ENCODE results near the gene PSG4.
"Not testable (repeated sequence)": the region's sequence is repeated elsewhere in the genome, so short reads cannot be mapped to it uniquely, and the experiment has no call there.

DNA sequence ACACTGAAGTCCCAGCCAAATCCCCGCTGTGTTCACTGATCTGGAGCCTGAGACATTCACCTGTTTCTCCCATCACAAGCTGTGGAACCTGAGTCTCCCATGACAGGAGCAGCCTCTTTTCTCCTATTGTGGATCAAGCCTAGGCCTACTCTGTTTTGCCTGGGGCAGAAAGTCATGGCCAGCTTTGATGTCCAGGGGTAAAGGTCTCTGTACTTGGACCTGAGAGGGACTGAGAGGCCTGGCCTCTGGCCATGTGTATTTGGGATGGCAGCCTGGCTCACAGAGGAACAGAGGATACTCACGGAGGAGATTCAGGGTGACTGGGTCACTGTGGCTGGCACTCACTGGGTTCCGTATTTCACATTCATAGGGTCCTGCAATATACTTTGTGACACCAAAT, 26.9 kb downstream of the PSG4 start:
- TF ChIP-seq, protein P1, sequence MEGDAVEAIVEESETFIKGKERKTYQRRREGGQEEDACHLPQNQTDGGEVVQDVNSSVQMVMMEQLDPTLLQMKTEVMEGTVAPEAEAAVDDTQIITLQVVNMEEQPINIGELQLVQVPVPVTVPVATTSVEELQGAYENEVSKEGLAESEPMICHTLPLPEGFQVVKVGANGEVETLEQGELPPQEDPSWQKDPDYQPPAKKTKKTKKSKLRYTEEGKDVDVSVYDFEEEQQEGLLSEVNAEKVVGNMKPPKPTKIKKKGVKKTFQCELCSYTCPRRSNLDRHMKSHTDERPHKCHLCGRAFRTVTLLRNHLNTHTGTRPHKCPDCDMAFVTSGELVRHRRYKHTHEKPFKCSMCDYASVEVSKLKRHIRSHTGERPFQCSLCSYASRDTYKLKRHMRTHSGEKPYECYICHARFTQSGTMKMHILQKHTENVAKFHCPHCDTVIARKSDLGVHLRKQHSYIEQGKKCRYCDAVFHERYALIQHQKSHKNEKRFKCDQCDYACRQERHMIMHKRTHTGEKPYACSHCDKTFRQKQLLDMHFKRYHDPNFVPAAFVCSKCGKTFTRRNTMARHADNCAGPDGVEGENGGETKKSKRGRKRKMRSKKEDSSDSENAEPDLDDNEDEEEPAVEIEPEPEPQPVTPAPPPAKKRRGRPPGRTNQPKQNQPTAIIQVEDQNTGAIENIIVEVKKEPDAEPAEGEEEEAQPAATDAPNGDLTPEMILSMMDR (IDR thresholded peaks at IDR 0.05): not testable (repeated sequence)
- not testable (repeated sequence) for TF ChIP-seq POLR2A (IDR thresholded peaks at IDR 0.05)
